Measurements from ENCODE around the gene CEP19. TPM values are rescaled to one million over a fixed set of nuclear protein-coding genes. Genes with fewer than 3 reads are reported as not detected.

The CEP19 gene
- total and polyA plus RNA-seq, 12 donors, result 0.88 to 11.5 (median 3.1) TPM

GRCh38 chr3:196741249-196741889 lies 29.3 kb upstream of the CEP19 start:
- intact Hi-C loops (cut with DNase I), result loop anchor here in 1 of 2 donors (10.0 kb wide), 1 partner anchor 63 kb away; no protein-coding TSS in a partner anchor
- 20 to 31% (median 22%) methylated on average over 5 of the region's 5 CpGs for WGBS, 4 donors
- peak overlapping the region in 4 of 5 donors; percentile 93 to 99 (median 94) for H3K27ac ChIP-seq
- no peaks in the 10 kb centered on the region for H3K27me3 ChIP-seq
- peaks cover 6 to 16% of the 10 kb centered on the region in 2 donors for H3K4me1 ChIP-seq (replicated peaks in 1 of 2)
- TF ChIP-seq POLR2A (IDR thresholded peaks at IDR 0.05), result no peak
- TF ChIP-seq CTCF (IDR thresholded peaks at IDR 0.05), result no peak
- no peak for DNase-seq
- peak overlapping the region in 2 of 4 donors; percentile 75 to 99 for H3K4me3 ChIP-seq
- no peaks in the 10 kb centered on the region for H3K36me3 ChIP-seq (replicated peaks in 1 of 2)
- no peaks in the 10 kb centered on the region for H3K9me3 ChIP-seq (replicated peaks in 1 of 3)

- intact Hi-C loops (cut with DNase I), result loop anchor here in 1 of 2 donors (10.0 kb wide), 1 partner anchor 64 kb away; no protein-coding TSS in a partner anchor
- 0 to 1% (median 1%) methylated on average over 30 of the region's 30 CpGs for WGBS, 4 donors
- no peak for TF ChIP-seq POLR2A (IDR thresholded peaks at IDR 0.05)
- no peak for TF ChIP-seq CTCF (IDR thresholded peaks at IDR 0.05)
- Histone ChIP-seq H3K27ac (peak overlapping the region; percentile 93 to 99 (median 95)), H3K36me3 (replicated peaks in 1 of 2) (no peaks in the 10 kb centered on the region), H3K27me3 (no peaks in the 10 kb centered on the region), H3K4me3 (peak overlapping the region; percentile 75 to 99 (median 84)), H3K9me3 (replicated peaks in 1 of 3) (no peaks in the 10 kb centered on the region), H3K4me1 (replicated peaks in 1 of 2) (peaks cover 6 to 16% of the 10 kb centered on the region in 2 donors)
- DNase-seq, result peak; percentile 28 to 73 (median 36)
Measured at GRCh38 chr3:196740481-196741248, 28.6 kb upstream of the CEP19 start.

GRCh38 chr3:196739671-196740480 lies 27.8 kb upstream of the CEP19 start, which contains the start of gene PAK2:
Gene PAK2 (plus strand): TSS chr3:196739857. CDS start chr3:196782647, 42,790 bp downstream.
- intact Hi-C loops (cut with DNase I), result loop anchor here in 1 of 2 donors (10.0 kb wide), 1 partner anchor 65 kb away; no protein-coding TSS in a partner anchor
- Histone ChIP-seq H3K27me3 (no peaks in the 10 kb centered on the region), H3K4me3 (peak within 1 kb of the TSS; percentile 75 to 99 (median 84)), H3K36me3 (replicated peaks in 1 of 2) (no peaks in the 10 kb centered on the region), H3K9me3 (replicated peaks in 1 of 3) (no peaks in the 10 kb centered on the region), H3K4me1 (replicated peaks in 1 of 2) (peaks cover 6 to 16% of the 10 kb centered on the region in 2 donors), H3K27ac (peak within 1 kb of the TSS; percentile 93 to 99 (median 95))
- peak; percentile 90 to 94 (median 92) for DNase-seq
- 1% methylated on average over 11 to 86 of the region's 86 CpGs for WGBS, 4 donors
- TF ChIP-seq CTCF (IDR thresholded peaks at IDR 0.05) (peak in 1 of 6 experiments; percentile 19), POLR2A (IDR thresholded peaks at IDR 0.05) (peak in 1 of 2 donors; percentile 74)

Data from adrenal gland (tissue), 12 donors.